Kidney (tissue), 14 donors: ENCODE data around the gene SGCD. TPM values are rescaled to one million over a fixed set of nuclear protein-coding genes. Genes with fewer than 3 reads are reported as not detected.

Experiments used
- DNase-seq, 5 donors: peaks; one replicate each; pipeline ENCODE4 v3.0.0-alpha.2; 2013 to 2020
- FAIRE-seq: peaks from 2 replicates; lab custom pipeline; 2012; peaks lifted over from hg19 to GRCh38; lab: Jason Lieb, UNC
- H3K27ac ChIP-seq, 2 donors: one replicate each; pipeline ENCODE4 v1.7.0; 2013; ENCODE audit warnings: low read depth in 2 of 2, low read length in 2 of 2, inconsistent platforms in 1 of 2
- H3K27me3 ChIP-seq: one replicate; pipeline ENCODE4 v1.7.1; 2013; ENCODE audit warnings: low read length, inconsistent platforms; ENCODE audit not compliant: control insufficient read depth, insufficient read depth
- H3K36me3 ChIP-seq, 3 donors: one replicate each; pipeline versions ENCODE4 v1.7.0 to v1.7.1; 2013; ENCODE audit warnings: low read length in 3 of 3, control low read depth in 1 of 3, inconsistent platforms in 1 of 3; ENCODE audit not compliant: insufficient read depth in 3 of 3, control insufficient read depth in 2 of 3
- H3K4me1 ChIP-seq, 3 donors: one replicate each; pipeline versions ENCODE4 v1.7.0 to v1.7.1; 2013; ENCODE audit warnings: low read length in 3 of 3, inconsistent platforms in 1 of 3, low read depth in 1 of 3; ENCODE audit not compliant: control insufficient read depth in 2 of 3, insufficient read depth in 2 of 3
- H3K4me3 ChIP-seq, 3 donors: one replicate each; pipeline versions ENCODE4 v1.7.0 to v1.8.1; 2013; ENCODE audit warnings: low read length in 3 of 3, control low read depth in 1 of 3, inconsistent platforms in 1 of 3
- H3K9ac ChIP-seq, 3 donors: one replicate each; pipeline versions ENCODE4 v1.7.0 to v1.7.1; 2013; ENCODE audit warnings: low read length in 3 of 3, control low read depth in 1 of 3, inconsistent platforms in 1 of 3
- H3K9me3 ChIP-seq, 3 donors: one replicate each; pipeline versions ENCODE4 v1.7.0 to v1.7.1; 2013; ENCODE audit warnings: low read length in 3 of 3, control low read depth in 1 of 3, inconsistent platforms in 1 of 3; ENCODE audit not compliant: control insufficient read depth in 2 of 3, insufficient read depth in 1 of 3
- CTCF ChIP-seq: IDR thresholded peaks from 3 replicates; pipeline ENCODE4 v1.5.1; 2012; ENCODE audit warnings: mild to moderate bottlenecking, moderate library complexity, borderline replicate concordance; ENCODE audit not compliant: insufficient read depth; ENCODE audit errors: extremely low read depth
- intact Hi-C: fragments of 100-400 bp; cut with DNase I; formaldehyde crosslinking; loops from one replicate; pipeline ENCODE4 v1.11.1; 2022
- polyA plus RNA-seq: library from polyadenylated mRNA; stranded (reverse); fragments of 350-450 nt; fragmentation: Illumina TruSeq; extraction: RNeasy Lipid Tissue Mini Kit (QIAGEN cat#74804); gene quantifications from one replicate; pipeline ENCODE4 v1.2.3, GENCODE V29; 2014; ENCODE audit warnings: low read depth, low replicate concordance; ENCODE audit not compliant: insufficient read depth
- total RNA-seq: library from RNA; stranded (reverse); fragmentation: NEBNext Ultra II Directional; extraction: Animal tissue kit (Norgen Biotek cat#: 25700); gene quantifications from one replicate; pipeline ENCODE4 v1.2.1, GENCODE V29; 2021
- donor health status: control.
- donor health status: control.
- donor health status: control.
- donor health status: control.
- donor health status: control.
- donor health status: DM: yes; HTN: yes; CAD: no.
- donor health status: Normal renal cell carcinoma (clear cell type).

Gene SGCD
- total and polyA plus RNA-seq, 2 donors from 2014 or later = 0.99 to 2.7 TPM

- FAIRE-seq = no peak
- intact Hi-C loops = no loop called here
Observed at GRCh38 chr5:156401804-156402203, 74.8 kb downstream of the SGCD start.

GRCh38 chr5:156402387-156402921, 75.5 kb downstream of the SGCD start:
- TF ChIP-seq CTCF = no peak
- Histone ChIP-seq H3K27me3 (no peaks in the 10 kb centered on the region), H3K36me3 (no peaks in the 10 kb centered on the region), H3K9me3 (no peaks in the 10 kb centered on the region), H3K4me1 (no peaks in the 10 kb centered on the region), H3K9ac (no peak overlapping the region), H3K27ac (no peak overlapping the region), H3K4me3 (no peak overlapping the region)
- DNase-seq (peak in 4 of 5 donors; percentile 62 to 90 (median 87)), FAIRE-seq (no peak)
- intact Hi-C loops = no loop called here

More at GRCh38 chr5:156401804-156402203, 74.8 kb downstream of the SGCD start:
- no peak for TF ChIP-seq CTCF
- DNase-seq = no peak
- H3K9ac ChIP-seq = no peak overlapping the region
- no peak overlapping the region for H3K4me3 ChIP-seq
- H3K9me3 ChIP-seq = no peaks in the 10 kb centered on the region
- H3K27me3 ChIP-seq = no peaks in the 10 kb centered on the region
- H3K4me1 ChIP-seq = peaks cover 0 to 1% (median 0%) of the 10 kb centered on the region in 3 donors
- H3K27ac ChIP-seq = no peak overlapping the region
- no peaks in the 10 kb centered on the region for H3K36me3 ChIP-seq

GRCh38 chr5:156405988-156406387, 79.0 kb downstream of the SGCD start:
- no peak overlapping the region for H3K9ac ChIP-seq
- no peaks in the 10 kb centered on the region for H3K36me3 ChIP-seq
- TF ChIP-seq CTCF = no peak
- no peaks in the 10 kb centered on the region for H3K27me3 ChIP-seq
- intact Hi-C loops = no loop called here
- DNase-seq (peak in 1 of 5 donors; percentile 25), FAIRE-seq (no peak)
- H3K9me3 ChIP-seq = no peaks in the 10 kb centered on the region
- H3K4me3 ChIP-seq = no peak overlapping the region
- H3K27ac ChIP-seq = no peak overlapping the region
- H3K4me1 ChIP-seq = no peaks in the 10 kb centered on the region

- Histone ChIP-seq H3K4me1 (no peaks in the 10 kb centered on the region), H3K9me3 (no peaks in the 10 kb centered on the region), H3K36me3 (no peaks in the 10 kb centered on the region), H3K4me3 (no peak overlapping the region), H3K27ac (no peak overlapping the region), H3K27me3 (no peaks in the 10 kb centered on the region), H3K9ac (no peak overlapping the region)
- no peak for TF ChIP-seq CTCF
- DNase-seq = peak in 1 of 5 donors; percentile 55
- FAIRE-seq = no peak
- intact Hi-C loops = no loop called here
Observed at GRCh38 chr5:156407251-156407650, 80.3 kb downstream of the SGCD start.
